NCI-H1417 (cell line): ENCODE results near the gene SAG.
"Not testable (repeated sequence)": the region's sequence is repeated elsewhere in the genome, so short reads cannot be mapped to it uniquely, and the experiment has no call there.

ENCODE experiments used
- DNase-seq, 3 experiments: peaks; one replicate each; lab custom pipeline; 2025; lab: John Stamatoyannopoulos, UW

The SAG gene

GRCh38 chr2:233332125-233332524, 24.5 kb downstream of the SAG start:
- no peak for DNase-seq

DNA sequence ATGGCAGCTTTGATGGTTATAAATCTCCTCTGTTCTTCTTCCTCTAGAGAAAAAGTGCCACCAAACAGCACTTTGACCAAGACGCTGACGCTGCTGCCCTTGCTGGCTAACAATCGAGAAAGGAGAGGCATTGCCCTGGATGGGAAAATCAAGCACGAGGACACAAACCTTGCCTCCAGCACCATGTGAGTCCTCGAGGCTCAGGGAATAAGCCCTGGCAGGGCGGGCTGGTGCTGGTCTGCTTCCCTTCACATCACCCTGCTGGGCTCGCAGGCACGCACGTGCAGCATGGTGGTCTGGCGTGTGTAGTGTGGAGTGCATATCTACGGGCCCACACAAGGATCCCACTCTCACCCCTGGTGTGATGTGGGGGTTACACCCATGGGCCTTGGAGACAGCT, 27.3 kb downstream of the SAG start:
- DNase-seq: no peak

GRCh38 chr2:233336091-233336490, 28.5 kb downstream of the SAG start:
- DNase-seq: not testable (repeated sequence)

DNA sequence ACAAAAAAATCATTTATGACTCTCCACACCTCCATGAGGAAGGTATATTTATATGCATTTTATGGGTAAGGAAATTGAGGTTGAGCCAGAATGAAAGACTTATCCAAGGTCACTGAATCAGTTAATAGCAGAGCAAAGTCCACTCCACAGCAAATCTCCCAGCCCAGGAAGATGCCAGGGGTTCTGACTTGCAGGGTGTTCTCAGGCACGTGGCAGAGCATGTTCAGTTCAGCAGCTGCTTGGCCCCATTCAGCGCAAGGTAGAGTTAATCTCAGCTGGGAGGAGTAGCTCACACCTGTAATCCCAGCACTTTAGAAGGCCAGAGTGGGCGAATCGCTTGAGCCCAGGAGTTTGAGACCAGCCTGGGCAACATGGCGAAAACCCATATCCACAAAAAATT, 28.9 kb downstream of the SAG start:
- DNase-seq: no peak

GRCh38 chr2:233338046-233338445, 30.4 kb downstream of the SAG start:
- DNase-seq: no peak

- no peak for DNase-seq
Observed at GRCh38 chr2:233338812-233339368, 31.3 kb downstream of the SAG start.

- DNase-seq: no peak
Observed at GRCh38 chr2:233339427-233339826, 31.8 kb downstream of the SAG start.

GRCh38 chr2:233341296-233341695, 33.7 kb downstream of the SAG start:
- no peak for DNase-seq

DNA sequence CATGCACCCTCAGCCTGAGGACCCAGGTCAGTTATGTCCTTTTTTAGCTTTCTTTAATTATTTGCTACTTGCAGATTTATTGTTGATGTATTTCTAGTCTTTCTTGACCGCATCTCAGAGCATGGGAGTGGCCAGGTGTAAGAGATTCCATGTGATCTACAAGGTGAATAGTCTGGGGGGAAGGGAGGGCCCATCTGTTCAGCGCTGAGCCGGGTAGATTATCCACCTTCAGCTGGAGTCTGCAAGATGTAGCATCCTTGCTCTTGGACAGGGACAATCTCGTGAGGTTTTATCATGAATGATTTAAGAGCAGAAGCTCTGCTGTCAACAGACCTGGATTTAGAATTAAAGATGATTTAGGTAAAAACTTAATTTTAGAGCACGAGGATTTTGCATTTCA, 34.7 kb downstream of the SAG start:
- DNase-seq: no peak

DNA sequence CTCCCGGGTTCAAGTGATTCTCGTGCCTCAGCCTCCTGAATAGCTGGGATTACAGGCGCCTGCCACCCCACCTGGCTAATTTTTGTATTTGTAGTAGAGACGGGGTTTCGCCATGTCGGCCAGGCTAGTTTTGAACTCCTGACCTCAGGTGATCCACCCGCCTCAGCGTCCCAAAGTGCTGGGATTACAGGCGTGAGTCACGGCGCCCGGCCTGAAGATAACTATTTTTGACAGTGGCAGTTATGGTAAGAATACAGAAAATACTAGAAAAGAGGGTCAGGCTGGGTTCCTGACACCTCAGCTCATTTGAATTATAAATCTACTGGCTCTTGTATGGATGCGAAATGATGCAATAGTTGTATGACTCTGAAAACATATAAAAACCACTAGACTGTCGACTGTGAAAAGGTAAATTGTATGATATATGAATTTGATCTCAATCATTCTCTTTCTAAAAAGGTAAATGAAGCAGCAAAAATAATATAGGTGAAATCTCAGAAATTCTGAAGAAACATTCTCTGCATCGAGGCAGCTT, 35.6 kb downstream of the SAG start:
- DNase-seq: no peak

GRCh38 chr2:233346376-233346775, 38.8 kb downstream of the SAG start:
- no peak for DNase-seq

DNA sequence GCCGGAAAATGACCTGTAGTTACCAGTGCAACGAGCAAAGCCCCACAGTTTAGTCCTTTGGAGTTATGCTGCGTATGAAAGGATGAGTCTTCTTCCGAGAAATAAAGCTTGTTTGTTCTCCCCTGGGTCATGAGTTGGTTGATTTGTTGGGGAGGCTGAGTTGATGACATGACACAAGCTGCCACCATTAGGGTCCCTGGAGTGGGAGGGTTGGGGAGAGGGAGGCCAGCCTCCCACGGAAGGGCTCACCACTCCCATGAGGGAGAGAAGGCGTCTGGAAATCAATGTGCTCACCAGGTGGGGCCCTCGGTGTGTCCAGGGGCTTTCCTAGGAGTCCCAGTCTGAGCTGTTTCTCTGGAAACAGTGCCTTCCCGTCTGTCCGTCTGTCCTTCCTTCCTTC, 39.3 kb downstream of the SAG start:
- no peak for DNase-seq

DNA sequence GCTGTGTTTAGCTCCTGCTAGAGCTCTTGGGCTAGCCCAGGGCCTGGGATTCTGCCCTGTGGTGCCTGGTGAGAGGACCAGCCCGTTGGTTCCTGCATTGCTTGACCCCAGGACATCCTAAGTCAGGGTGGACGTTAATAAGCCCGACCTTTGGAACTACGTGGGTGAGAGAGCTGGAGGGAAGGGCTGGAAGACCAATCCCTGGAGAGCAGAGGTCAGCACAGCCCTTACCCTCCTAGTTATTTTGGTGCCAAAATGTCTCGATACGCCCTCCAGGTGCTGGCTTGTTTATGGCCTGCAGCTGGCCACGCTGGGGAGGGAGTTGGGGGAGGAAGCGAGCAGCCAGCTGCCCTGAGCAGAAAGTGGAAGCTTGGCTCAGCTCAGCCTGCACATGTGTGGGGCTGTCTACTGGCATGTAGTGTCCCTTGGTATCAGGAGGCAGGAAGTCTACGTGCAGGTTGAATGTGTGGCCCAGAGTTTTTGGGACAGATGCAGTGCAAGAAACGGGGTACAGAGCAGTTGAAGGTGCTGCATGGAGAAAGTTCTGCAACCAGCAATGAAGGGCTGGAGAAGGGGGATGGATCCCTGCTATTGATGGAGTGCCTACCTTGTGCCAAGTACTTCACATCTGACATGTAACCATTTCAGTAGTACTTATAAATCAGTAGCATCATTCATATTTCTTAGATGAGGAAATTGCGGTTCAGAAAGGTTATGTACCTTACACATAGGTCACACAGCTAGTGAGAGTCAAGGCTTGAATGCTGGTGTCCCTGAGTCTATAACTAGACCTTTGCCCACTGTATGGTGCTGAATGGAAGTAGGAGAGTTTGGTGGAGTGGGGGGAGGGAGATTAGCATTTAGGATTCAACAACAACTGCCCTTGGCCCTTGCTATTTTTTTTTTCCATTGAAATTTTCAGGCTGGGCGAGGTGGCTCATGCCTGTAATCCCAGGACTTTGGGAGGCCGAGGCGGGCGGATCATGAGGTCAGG, 41.7 kb downstream of the SAG start:
- DNase-seq: peak in 2 of 3 experiments; percentile 33 to 70

DNA sequence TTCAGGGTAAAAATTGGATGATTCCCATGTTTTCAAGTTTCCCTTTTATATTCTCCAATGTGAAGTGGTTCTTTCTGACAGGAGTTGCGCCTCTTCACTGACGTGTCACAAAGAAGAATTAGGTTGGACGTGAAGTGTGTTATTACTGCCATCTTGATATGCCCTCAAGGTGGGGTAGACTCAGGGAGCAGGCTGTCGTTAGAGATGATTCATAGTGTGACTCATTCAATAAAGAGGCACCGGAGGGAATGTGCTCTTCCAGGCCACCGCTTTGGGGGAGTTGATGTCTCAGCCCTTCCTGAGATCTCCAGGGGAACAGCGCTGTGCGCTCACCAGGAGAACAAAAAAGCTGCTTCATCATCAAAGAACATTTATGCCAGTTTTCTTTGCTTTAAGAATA, 43.1 kb downstream of the SAG start:
- DNase-seq: peak; percentile 44 to 78 (median 44)

GRCh38 chr2:233351423-233351822, 43.8 kb downstream of the SAG start:
- no peak for DNase-seq

DNA sequence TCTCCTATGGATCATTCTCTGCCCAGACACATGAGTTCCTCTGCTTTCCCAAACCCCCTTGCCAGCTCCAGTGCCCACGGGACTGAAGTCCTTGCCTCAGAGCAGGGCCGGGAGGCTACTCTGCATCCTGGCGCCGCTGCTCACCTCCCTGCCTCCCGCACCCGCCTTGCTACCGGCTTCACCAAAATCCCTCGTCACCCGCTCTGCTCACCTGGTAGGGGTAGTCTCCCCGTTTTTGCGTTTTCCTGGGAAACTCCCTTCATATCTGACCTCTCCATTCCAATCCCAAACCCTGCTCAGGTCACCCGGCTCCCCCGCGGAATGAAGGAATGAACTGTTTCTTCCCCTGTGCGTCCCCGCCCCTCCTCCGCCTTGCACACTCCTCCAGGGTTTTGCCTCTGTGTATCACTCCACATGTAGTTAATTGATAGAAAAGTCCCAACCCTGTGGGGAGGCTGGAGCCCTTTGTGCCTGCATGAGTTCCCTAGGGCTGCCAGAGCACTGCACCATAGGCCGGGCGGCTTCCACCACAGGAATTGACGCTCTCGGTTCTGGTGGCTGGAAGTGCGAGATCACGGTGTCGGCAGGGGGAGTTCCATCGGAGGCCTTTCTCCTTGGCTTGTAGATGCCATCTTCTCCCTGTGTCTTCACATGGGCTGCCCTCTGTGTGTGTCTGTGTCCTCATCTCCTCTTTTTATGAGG, 44.7 kb downstream of the SAG start:
- no peak for DNase-seq

DNA sequence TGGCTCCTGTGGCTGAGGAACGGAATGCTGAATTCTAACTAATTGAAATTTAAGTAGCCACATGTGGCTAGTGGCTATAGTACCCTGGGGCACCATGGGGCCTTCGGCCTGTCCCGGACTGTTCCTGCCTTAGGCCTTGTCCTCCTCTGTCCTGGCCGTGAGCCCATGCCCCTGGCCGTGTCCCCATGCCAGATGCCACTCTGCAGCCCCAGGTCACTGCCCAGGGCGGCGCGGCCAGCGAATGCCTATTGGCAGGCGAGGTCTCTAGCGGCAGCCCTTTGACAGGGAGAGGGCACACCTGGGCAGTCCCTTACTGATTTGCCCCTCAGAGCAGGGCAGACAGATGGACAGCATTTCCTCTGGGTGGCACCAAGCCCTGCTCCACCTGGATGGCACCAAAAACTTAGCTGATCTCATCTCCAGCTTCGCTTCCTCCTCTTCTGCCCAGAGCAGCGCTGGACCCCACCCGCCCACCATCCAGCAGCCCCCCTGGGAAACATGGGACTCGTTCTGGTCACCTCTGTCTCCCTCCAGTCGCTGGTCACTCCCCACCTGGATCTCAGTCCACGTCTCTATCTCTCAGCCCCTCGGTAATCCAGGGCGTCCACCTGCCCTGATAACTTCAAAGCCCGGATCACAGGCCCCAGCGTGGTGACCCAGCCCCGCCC, 45.6 kb downstream of the SAG start:
- no peak for DNase-seq

DNA sequence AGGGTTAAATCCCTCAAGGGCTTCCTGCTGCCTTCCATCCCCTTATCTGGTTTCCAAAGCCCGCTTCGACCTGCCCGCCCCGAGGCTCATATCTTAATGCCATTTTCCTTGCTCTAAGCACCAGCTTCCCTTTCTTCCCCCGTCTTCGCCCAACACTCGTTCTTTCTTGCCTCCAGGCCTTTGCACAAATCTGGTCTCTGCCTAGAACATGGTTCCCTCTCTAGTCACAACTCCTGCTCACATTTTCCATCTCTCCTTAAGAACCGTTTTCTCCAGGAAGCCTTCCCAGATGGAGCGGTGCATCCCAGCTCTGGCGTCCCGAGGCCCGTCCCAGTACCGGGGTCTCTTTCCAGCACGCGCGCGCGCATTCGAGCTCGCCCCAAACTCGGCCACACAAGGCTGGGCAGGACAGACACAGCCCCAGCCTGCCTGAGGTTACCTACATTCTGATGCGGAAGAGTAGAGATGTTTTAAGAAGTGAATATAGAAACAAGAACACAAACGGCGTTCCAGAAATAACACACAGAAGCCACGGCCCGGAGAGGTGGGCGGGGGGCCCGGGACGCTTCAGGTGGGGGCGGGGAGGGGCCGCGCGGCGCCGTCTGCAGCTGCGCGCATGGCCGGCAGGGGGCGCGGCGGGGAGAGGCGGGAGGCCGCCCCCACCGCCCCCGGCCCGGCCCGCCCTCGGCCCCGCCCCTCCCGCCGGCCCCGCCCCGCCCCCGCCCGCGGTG, 46.3 kb downstream of the SAG start, which contains the start of gene DGKD:
TSS of gene DGKD (plus strand) at position 726 of the 731 bp plus-strand sequence. CDS start 25 bp downstream, outside the sequence.
- DNase-seq: peak; percentile 25 to 63 (median 57)

GRCh38 chr2:233354500-233354924, 46.9 kb downstream of the SAG start:
- DNase-seq: no peak

DNA sequence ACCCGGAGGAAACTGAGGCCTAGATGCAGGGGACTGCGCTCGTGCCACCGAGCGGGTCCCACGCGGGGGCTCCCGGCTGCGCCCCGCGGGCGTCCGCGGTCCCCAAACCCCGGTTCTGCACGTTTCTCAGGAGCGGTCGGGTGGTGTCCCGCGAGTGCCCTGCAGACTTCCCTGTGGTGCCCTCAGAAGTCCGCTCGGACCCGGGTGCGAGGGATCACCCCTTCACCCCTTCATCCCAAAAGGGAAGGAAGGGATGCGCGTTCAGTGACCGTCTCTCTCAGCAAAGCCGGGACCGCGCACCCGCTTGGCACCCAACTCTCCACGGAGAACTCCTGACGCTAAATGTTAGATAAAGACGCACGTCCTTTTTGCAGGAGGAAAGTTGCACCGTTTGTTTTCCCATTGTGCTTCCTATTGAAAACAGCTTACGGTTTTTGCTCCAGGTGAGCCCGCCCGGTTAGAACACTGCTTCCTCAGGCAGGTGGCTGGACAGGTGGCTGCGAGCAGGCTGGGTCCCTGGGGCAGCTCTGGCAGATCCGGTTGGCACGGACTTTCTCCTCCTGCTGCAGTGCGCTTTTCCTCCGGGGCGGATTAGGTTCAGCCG, 47.5 kb downstream of the SAG start:
- DNase-seq: peak; percentile 2 to 67 (median 42)

- no peak for DNase-seq
Observed at GRCh38 chr2:233355916-233356315, 48.3 kb downstream of the SAG start.
